ENCODE measurements around the gene THSD7A.

DNA sequence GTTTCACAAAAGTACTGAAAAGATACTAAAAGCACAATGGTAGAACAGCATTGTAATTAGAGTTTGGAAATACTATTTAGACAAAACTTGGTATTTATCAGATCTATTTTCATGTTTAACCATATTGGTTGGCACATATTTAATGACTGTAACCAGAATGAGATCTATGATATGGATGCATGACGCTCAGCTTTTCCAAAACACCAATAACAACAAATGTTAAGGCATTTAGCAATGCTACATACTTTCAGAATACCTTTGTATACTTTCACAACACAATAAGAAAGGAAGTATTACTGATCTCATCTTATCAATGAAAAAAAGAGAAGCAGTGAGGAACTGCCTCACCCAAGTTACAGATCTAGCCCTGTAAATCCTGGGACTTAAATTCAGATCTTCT is 74.8 kb downstream of the THSD7A start:
- TF ChIP-seq, protein P1, sequence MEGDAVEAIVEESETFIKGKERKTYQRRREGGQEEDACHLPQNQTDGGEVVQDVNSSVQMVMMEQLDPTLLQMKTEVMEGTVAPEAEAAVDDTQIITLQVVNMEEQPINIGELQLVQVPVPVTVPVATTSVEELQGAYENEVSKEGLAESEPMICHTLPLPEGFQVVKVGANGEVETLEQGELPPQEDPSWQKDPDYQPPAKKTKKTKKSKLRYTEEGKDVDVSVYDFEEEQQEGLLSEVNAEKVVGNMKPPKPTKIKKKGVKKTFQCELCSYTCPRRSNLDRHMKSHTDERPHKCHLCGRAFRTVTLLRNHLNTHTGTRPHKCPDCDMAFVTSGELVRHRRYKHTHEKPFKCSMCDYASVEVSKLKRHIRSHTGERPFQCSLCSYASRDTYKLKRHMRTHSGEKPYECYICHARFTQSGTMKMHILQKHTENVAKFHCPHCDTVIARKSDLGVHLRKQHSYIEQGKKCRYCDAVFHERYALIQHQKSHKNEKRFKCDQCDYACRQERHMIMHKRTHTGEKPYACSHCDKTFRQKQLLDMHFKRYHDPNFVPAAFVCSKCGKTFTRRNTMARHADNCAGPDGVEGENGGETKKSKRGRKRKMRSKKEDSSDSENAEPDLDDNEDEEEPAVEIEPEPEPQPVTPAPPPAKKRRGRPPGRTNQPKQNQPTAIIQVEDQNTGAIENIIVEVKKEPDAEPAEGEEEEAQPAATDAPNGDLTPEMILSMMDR (IDR thresholded peaks at IDR 0.05; ENCODE audit: low read depth, low read length) = no peak
- no peak for TF ChIP-seq EZH2phosphoT487 (IDR thresholded peaks at IDR 0.05; ENCODE audit: low read depth)
